ENCODE measurements around the gene ACP7. TPM values are rescaled to one million over a fixed set of nuclear protein-coding genes. Genes with fewer than 3 reads are reported as not detected.

ACP7 gene
- total RNA-seq, 2 experiments from 2014 or later: not detected

- H3K27me3 Mint-ChIP-seq (ENCODE audit: low read depth): no peaks in the 10 kb centered on the region
- CTCF ChIA-PET: interaction anchor here (1.3 kb wide), 1 partner anchor 19 kb away, joined by 4 read pairs; no protein-coding TSS in a partner anchor
- intact Hi-C loops (cut with micrococcal nuclease): loop anchor here (10.0 kb wide), 1 partner anchor 546 kb away; no protein-coding TSS in a partner anchor
- H3K9me3 Mint-ChIP-seq: no peaks in the 10 kb centered on the region
- no peak for DNase-seq
- H3K36me3 Mint-ChIP-seq (ENCODE audit: low read depth): peaks cover 2% of the 10 kb centered on the region
- H3K4me1 Mint-ChIP-seq (ENCODE audit: low read depth): peaks cover 57% of the 10 kb centered on the region
- H3K4me3 Mint-ChIP-seq: no peak overlapping the region
- H3K27ac Mint-ChIP-seq: no peak overlapping the region
Measured at GRCh38 chr19:39129116-39129515, 44.9 kb downstream of the ACP7 start.

- no peak overlapping the region for H3K4me3 Mint-ChIP-seq
- H3K9me3 Mint-ChIP-seq: no peaks in the 10 kb centered on the region
- peaks cover 1% of the 10 kb centered on the region for H3K36me3 Mint-ChIP-seq (ENCODE audit: low read depth)
- peak; percentile 34 for DNase-seq
- peak overlapping the region; percentile 47 for H3K27ac Mint-ChIP-seq
- CTCF ChIA-PET: no interaction called here
- intact Hi-C loops (cut with micrococcal nuclease): no loop called here
- peaks cover 51% of the 10 kb centered on the region for H3K4me1 Mint-ChIP-seq (ENCODE audit: low read depth)
- no peaks in the 10 kb centered on the region for H3K27me3 Mint-ChIP-seq (ENCODE audit: low read depth)
Measured at GRCh38 chr19:39130337-39131254, 46.4 kb downstream of the ACP7 start.

GRCh38 chr19:39131255-39131755 is 47.1 kb downstream of the ACP7 start:
- peak overlapping the region; percentile 7 for H3K27ac Mint-ChIP-seq
- H3K27me3 Mint-ChIP-seq (ENCODE audit: low read depth): no peaks in the 10 kb centered on the region
- CTCF ChIA-PET: no interaction called here
- DNase-seq: no peak
- H3K4me3 Mint-ChIP-seq: no peak overlapping the region
- H3K36me3 Mint-ChIP-seq (ENCODE audit: low read depth): no peaks in the 10 kb centered on the region
- H3K4me1 Mint-ChIP-seq (ENCODE audit: low read depth): peaks cover 46% of the 10 kb centered on the region
- no peaks in the 10 kb centered on the region for H3K9me3 Mint-ChIP-seq
- intact Hi-C loops (cut with micrococcal nuclease): no loop called here

- no peaks in the 10 kb centered on the region for H3K36me3 Mint-ChIP-seq (ENCODE audit: low read depth)
- peak; percentile 71 for DNase-seq
- peak overlapping the region; percentile 86 for H3K27ac Mint-ChIP-seq
- peaks cover 38% of the 10 kb centered on the region for H3K4me1 Mint-ChIP-seq (ENCODE audit: low read depth)
- CTCF ChIA-PET: interaction anchor here (0.7 to 1.1 kb wide), 3 partner anchors 11 to 57 kb away, joined by 3 to 5 read pairs (median 3); no protein-coding TSS in a partner anchor
- no peak overlapping the region for H3K4me3 Mint-ChIP-seq
- no peaks in the 10 kb centered on the region for H3K9me3 Mint-ChIP-seq
- intact Hi-C loops (cut with micrococcal nuclease): no loop called here
- H3K27me3 Mint-ChIP-seq (ENCODE audit: low read depth): no peaks in the 10 kb centered on the region
Measured at GRCh38 chr19:39132344-39132969, 48.3 kb downstream of the ACP7 start.

- intact Hi-C loops (cut with micrococcal nuclease): no loop called here
- DNase-seq: no peak
- CTCF ChIA-PET: no interaction called here
- H3K4me1 Mint-ChIP-seq (ENCODE audit: low read depth): peaks cover 36% of the 10 kb centered on the region
- H3K36me3 Mint-ChIP-seq (ENCODE audit: low read depth): no peaks in the 10 kb centered on the region
- H3K27me3 Mint-ChIP-seq (ENCODE audit: low read depth): no peaks in the 10 kb centered on the region
- H3K27ac Mint-ChIP-seq: no peak overlapping the region
- H3K9me3 Mint-ChIP-seq: no peaks in the 10 kb centered on the region
- no peak overlapping the region for H3K4me3 Mint-ChIP-seq
Measured at GRCh38 chr19:39133431-39134270, 49.5 kb downstream of the ACP7 start.

GRCh38 chr19:39135701-39136100 is 51.5 kb downstream of the ACP7 start:
- H3K27me3 Mint-ChIP-seq (ENCODE audit: low read depth): no peaks in the 10 kb centered on the region
- no peaks in the 10 kb centered on the region for H3K36me3 Mint-ChIP-seq (ENCODE audit: low read depth)
- DNase-seq: no peak
- no peak overlapping the region for H3K27ac Mint-ChIP-seq
- intact Hi-C loops (cut with micrococcal nuclease): no loop called here
- H3K4me3 Mint-ChIP-seq: no peak overlapping the region
- H3K4me1 Mint-ChIP-seq (ENCODE audit: low read depth): peaks cover 27% of the 10 kb centered on the region
- CTCF ChIA-PET: no interaction called here
- H3K9me3 Mint-ChIP-seq: no peaks in the 10 kb centered on the region

- CTCF ChIA-PET: no interaction called here
Measured at GRCh38 chr19:39136225-39136940, 52.2 kb downstream of the ACP7 start.

GRCh38 chr19:39137131-39137530 is 53.0 kb downstream of the ACP7 start:
- intact Hi-C loops (cut with micrococcal nuclease): no loop called here
- Mint-ChIP-seq H3K36me3 (ENCODE audit: low read depth) (no peaks in the 10 kb centered on the region), H3K4me3 (no peak overlapping the region), H3K9me3 (no peaks in the 10 kb centered on the region), H3K27ac (no peak overlapping the region), H3K4me1 (ENCODE audit: low read depth) (peaks cover 14% of the 10 kb centered on the region), H3K27me3 (ENCODE audit: low read depth) (no peaks in the 10 kb centered on the region)
- DNase-seq: no peak
- CTCF ChIA-PET: no interaction called here

More at GRCh38 chr19:39136225-39136940, 52.2 kb downstream of the ACP7 start:
- H3K36me3 Mint-ChIP-seq (ENCODE audit: low read depth): no peaks in the 10 kb centered on the region
- H3K4me1 Mint-ChIP-seq (ENCODE audit: low read depth): peaks cover 22% of the 10 kb centered on the region
- no peak overlapping the region for H3K27ac Mint-ChIP-seq
- H3K9me3 Mint-ChIP-seq: no peaks in the 10 kb centered on the region
- H3K27me3 Mint-ChIP-seq (ENCODE audit: low read depth): no peaks in the 10 kb centered on the region
- H3K4me3 Mint-ChIP-seq: no peak overlapping the region
- intact Hi-C loops (cut with micrococcal nuclease): no loop called here
- DNase-seq: no peak

- DNase-seq: no peak
- Mint-ChIP-seq H3K36me3 (ENCODE audit: low read depth) (no peaks in the 10 kb centered on the region), H3K9me3 (no peaks in the 10 kb centered on the region), H3K4me3 (no peak overlapping the region), H3K27me3 (ENCODE audit: low read depth) (no peaks in the 10 kb centered on the region), H3K4me1 (ENCODE audit: low read depth) (peaks cover 5% of the 10 kb centered on the region), H3K27ac (no peak overlapping the region)
- intact Hi-C loops (cut with micrococcal nuclease): no loop called here
- CTCF ChIA-PET: interaction anchor here (0.7 kb wide), 2 partner anchors 161 to 193 kb away, joined by 3 to 4 read pairs; no protein-coding TSS in a partner anchor
Measured at GRCh38 chr19:39138221-39139211, 54.3 kb downstream of the ACP7 start.

- no peaks in the 10 kb centered on the region for H3K9me3 Mint-ChIP-seq
- no peak overlapping the region for H3K27ac Mint-ChIP-seq
- intact Hi-C loops (cut with micrococcal nuclease): no loop called here
- CTCF ChIA-PET: no interaction called here
- H3K36me3 Mint-ChIP-seq (ENCODE audit: low read depth): no peaks in the 10 kb centered on the region
- no peak overlapping the region for H3K4me3 Mint-ChIP-seq
- DNase-seq: no peak
- H3K27me3 Mint-ChIP-seq (ENCODE audit: low read depth): no peaks in the 10 kb centered on the region
- H3K4me1 Mint-ChIP-seq (ENCODE audit: low read depth): peaks cover 2% of the 10 kb centered on the region
Measured at GRCh38 chr19:39139305-39139874, 55.2 kb downstream of the ACP7 start.

Measured in activated naive CD4-positive, alpha-beta T cell treated with anti-CD3 and anti-CD28 coated beads for 36 hours (primary cell).